Gastroesophageal sphincter (tissue), 4 donors: ENCODE data around the gene DCDC2. TPM values are rescaled to one million over a fixed set of nuclear protein-coding genes. Genes with fewer than 3 reads are reported as not detected.
"Not testable (repeated sequence)": the region's sequence is repeated elsewhere in the genome, so short reads cannot be mapped to it uniquely, and the experiment has no call there.

Source experiments
- ATAC-seq: fragments of 150-250 bp; one replicate; pipeline ENCODE4 v1.9.1; 2016; ENCODE audit warnings: mild to moderate bottlenecking, moderate library complexity
- H3K27ac ChIP-seq, 4 donors: fragments of 200-600 bp; sonication (generic) in 3 of 4; 1 replicate in 3 of 4; 2 replicates in 1 of 4; pipeline ENCODE4 v1.5.1; 2016 to 2019
- H3K27me3 ChIP-seq: fragments of 200-600 bp; sonication (generic); one replicate; pipeline ENCODE4 v1.5.1; 2019
- H3K36me3 ChIP-seq, 2 donors: fragments of 200-600 bp; sonication (generic); one replicate each; pipeline ENCODE4 v1.5.1; 2019; ENCODE audit warnings: control low read depth in 1 of 2
- H3K4me1 ChIP-seq, 3 donors: fragments of 200-600 bp; sonication (generic); 1 replicate in 2 of 3; 2 replicates in 1 of 3; pipeline ENCODE4 v1.5.1; 2016 to 2019; ENCODE audit warnings: control low read depth in 2 of 3
- H3K4me3 ChIP-seq, 2 donors: fragments of 200-600 bp; sonication (generic); one replicate each; pipeline ENCODE4 v1.5.1; 2019; ENCODE audit warnings: mild to moderate bottlenecking in 1 of 2, moderate library complexity in 1 of 2
- H3K9me3 ChIP-seq, 3 donors: fragments of 200-600 bp; sonication (generic); one replicate each; pipeline ENCODE4 v1.5.1; 2017 to 2019; ENCODE audit warnings: control low read depth in 2 of 3
- EP300 ChIP-seq: sonication (generic); formaldehyde crosslinking; IDR thresholded peaks from one replicate; pipeline ENCODE4 v1.6.1; 2017; ENCODE audit warnings: antibody characterized with exemption, mild to moderate bottlenecking
- POLR2A ChIP-seq, 2 donors: fragments of 450-650 bp; IDR thresholded peaks; one replicate each; pipeline ENCODE4 v1.6.1; 2017; ENCODE audit warnings: antibody characterized with exemption in 2 of 2, mild to moderate bottlenecking in 2 of 2, moderate library complexity in 1 of 2
- POLR2AphosphoS5 ChIP-seq: sonication (generic); formaldehyde crosslinking; IDR thresholded peaks from one replicate; pipeline ENCODE4 v1.6.1; 2017; ENCODE audit warnings: antibody characterized with exemption
- WGBS, 2 donors: methylation state at CpG; one replicate each; pipeline ENCODE4 v1.1.5; 2018; ENCODE audit warnings: low coverage in 1 of 2; 5-methylcytosine and 5-hydroxymethylcytosine counted together
- total RNA-seq, 4 donors: library from RNA; depleted of rRNA; stranded (reverse); fragments of >200 nt; gene quantifications; one replicate each; pipeline ENCODE4 v1.1.0, GENCODE V29; 2016
- TF ChIP-seq, protein P1 (sequence below), 4 experiments: fragments of 200-600 bp in 2 of 4; fragments of 450-650 bp in 2 of 4; sonication (generic) in 1 of 4; IDR thresholded peaks; one replicate each; pipeline ENCODE4 v1.5.1; 2017 to 2019; ENCODE audit warnings: antibody characterized with exemption in 4 of 4, mild to moderate bottlenecking in 2 of 4, moderate library complexity in 2 of 4

Gene DCDC2
- total RNA-seq, 4 donors from 2014 or later = 0.15 TPM; not detected in 3

DNA sequence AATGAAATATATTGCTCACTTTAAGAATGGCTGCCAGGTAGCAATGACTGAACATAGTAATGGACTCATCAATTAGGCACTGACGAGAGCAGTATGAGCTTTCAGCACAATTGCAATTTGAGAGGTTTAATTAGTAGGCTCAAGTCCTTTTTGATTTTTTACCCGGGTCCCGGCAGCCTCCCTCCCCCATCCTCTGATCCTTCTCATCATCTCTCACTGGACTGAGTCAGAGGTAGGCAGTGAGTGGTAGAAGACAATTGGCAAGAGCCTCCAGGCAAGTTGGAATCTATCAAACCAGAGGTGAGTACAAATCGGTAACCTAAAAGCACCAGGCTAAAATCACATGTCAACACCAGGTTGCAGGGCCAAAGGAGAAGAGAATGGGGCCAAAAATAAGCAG lies 107.9 kb downstream of the DCDC2 start:
- Histone ChIP-seq H3K27ac (no peak overlapping the region), H3K4me1 (no peaks in the 10 kb centered on the region), H3K4me3 (no peak overlapping the region), H3K36me3 (no peaks in the 10 kb centered on the region), H3K9me3 (peaks cover 0 to 7% (median 0%) of the 10 kb centered on the region in 3 donors), H3K27me3 (no peaks in the 10 kb centered on the region)
- TF ChIP-seq, protein P1, sequence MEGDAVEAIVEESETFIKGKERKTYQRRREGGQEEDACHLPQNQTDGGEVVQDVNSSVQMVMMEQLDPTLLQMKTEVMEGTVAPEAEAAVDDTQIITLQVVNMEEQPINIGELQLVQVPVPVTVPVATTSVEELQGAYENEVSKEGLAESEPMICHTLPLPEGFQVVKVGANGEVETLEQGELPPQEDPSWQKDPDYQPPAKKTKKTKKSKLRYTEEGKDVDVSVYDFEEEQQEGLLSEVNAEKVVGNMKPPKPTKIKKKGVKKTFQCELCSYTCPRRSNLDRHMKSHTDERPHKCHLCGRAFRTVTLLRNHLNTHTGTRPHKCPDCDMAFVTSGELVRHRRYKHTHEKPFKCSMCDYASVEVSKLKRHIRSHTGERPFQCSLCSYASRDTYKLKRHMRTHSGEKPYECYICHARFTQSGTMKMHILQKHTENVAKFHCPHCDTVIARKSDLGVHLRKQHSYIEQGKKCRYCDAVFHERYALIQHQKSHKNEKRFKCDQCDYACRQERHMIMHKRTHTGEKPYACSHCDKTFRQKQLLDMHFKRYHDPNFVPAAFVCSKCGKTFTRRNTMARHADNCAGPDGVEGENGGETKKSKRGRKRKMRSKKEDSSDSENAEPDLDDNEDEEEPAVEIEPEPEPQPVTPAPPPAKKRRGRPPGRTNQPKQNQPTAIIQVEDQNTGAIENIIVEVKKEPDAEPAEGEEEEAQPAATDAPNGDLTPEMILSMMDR (IDR thresholded peaks at IDR 0.05) = no peak
- TF ChIP-seq EP300 = no peak
- 40 to 74% methylated on average over 1 to 3 of the region's 4 CpGs for WGBS, 2 donors
- no peak for ATAC-seq

DNA sequence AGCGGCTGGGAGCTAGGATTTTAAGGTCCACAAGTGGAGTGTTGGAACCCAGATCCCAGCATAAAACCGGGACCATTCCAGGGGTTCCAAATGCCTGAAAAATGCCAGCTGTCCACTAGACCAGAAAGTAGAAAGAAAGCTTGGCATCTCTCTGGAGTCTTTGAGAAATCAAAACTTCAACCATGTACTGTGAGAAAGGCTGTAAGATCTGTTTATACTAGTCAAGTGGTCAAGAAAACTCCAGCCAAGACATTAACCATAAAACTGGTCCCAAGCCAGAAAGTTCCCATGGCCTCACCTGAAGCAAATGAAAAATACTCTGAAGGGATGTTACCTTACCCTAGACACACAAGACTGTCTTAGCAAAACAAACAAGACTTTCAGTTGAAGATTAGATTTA lies 112.6 kb downstream of the DCDC2 start:
- WGBS, 2 donors = 40 to 62% methylated on average over 2 of the region's 2 CpGs
- Histone ChIP-seq H3K36me3 (no peaks in the 10 kb centered on the region), H3K27ac (no peak overlapping the region), H3K27me3 (no peaks in the 10 kb centered on the region), H3K4me3 (no peak overlapping the region), H3K9me3 (no peaks in the 10 kb centered on the region), H3K4me1 (no peaks in the 10 kb centered on the region)
- ATAC-seq = no peak
- TF ChIP-seq POLR2AphosphoS5 (no peak), EP300 (no peak), POLR2A (IDR thresholded peaks at IDR 0.05) (no peak)
- TF ChIP-seq, protein P1 (IDR thresholded peaks at IDR 0.05) = no peak

DNA sequence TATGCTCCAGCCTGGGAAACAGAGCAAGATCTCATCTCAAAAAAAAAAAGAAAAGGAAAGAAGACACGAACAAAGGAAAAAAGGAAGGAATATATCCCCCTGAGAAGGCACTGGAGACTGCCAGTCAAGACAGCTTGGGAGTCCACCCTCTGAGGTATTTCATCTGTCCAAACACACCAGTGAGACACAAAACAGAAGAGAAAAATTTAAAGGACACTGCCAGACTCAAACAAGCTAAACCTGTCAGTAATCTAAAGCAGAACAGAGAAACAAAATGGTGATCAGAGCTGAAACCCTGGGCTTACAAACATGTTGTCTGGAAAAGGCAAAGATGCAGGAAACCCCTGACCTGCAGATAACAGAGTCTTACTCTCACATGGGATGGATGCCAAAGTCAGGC lies 114.9 kb downstream of the DCDC2 start:
- Histone ChIP-seq H3K27ac (no peak overlapping the region), H3K4me3 (no peak overlapping the region), H3K9me3 (no peaks in the 10 kb centered on the region), H3K27me3 (no peaks in the 10 kb centered on the region), H3K4me1 (no peaks in the 10 kb centered on the region), H3K36me3 (no peaks in the 10 kb centered on the region)
- WGBS, 2 donors = 30% methylated on average over 1 of the region's 1 CpG; no CpG with 5 or more reads in 1 of the 2 donors
- ATAC-seq = no peak
- TF ChIP-seq EP300 (no peak), POLR2A (IDR thresholded peaks at IDR 0.05) (no peak), POLR2AphosphoS5 (no peak)
- TF ChIP-seq, protein P1 (IDR thresholded peaks at IDR 0.05) = no peak

DNA sequence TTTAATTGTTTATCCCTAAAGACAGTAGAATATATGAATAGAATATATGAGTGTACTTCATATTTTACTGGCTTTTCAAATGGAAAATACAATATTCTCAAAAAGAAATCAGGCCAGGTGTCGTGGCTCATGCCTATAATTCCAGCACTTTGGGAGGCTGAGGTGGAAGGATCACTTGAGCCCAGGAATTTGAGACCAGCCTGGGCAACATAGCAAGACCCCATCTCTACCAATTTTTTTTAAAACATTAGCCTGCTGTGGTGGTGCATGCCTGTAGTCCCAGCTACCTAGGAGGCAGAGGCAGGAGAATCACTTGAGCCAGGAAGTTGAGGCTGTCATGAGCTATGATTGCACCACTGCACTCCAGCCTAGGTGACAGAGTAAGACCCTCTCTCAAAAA lies 116.1 kb downstream of the DCDC2 start:
- not testable (repeated sequence) for H3K27ac ChIP-seq, ATAC-seq
- 83 to 93% methylated on average over 1 of the region's 1 CpG for WGBS, 2 donors

DNA sequence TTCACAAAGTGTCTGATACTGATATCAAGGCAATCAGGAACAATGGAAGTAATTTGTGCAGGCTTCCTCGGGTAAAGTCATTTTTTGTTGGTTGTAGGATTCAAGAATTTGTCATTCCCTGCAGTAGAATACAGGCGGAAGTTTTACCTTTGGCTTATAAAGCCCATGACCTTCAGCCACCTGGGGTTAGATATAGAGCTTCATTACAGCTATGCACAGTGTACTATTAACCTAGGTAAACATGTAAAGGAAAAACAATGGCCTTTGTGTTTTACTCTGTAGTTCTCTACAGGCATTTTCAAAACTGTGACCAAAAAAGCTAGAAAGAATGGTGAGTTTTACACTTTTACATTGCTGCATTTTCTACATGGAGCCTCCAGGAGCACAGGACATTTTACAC lies 116.9 kb downstream of the DCDC2 start:
- Histone ChIP-seq H3K4me3 (no peak overlapping the region), H3K27me3 (no peaks in the 10 kb centered on the region), H3K4me1 (no peaks in the 10 kb centered on the region), H3K27ac (no peak overlapping the region), H3K9me3 (no peaks in the 10 kb centered on the region), H3K36me3 (no peaks in the 10 kb centered on the region)
- 54 to 60% methylated on average over 2 of the region's 2 CpGs for WGBS, 2 donors
- TF ChIP-seq POLR2A (IDR thresholded peaks at IDR 0.05) (no peak), EP300 (no peak), POLR2AphosphoS5 (no peak)
- TF ChIP-seq, protein P1 (IDR thresholded peaks at IDR 0.05) = no peak
- ATAC-seq = no peak

More for the DNA sequence above, 116.1 kb downstream of the DCDC2 start:
- not testable (repeated sequence) for H3K4me1 ChIP-seq, H3K9me3 ChIP-seq, H3K36me3 ChIP-seq, H3K4me3 ChIP-seq, H3K27me3 ChIP-seq
